HEK293T (cell line): ENCODE results near the gene TBX5.

Experiments used
- ARNT ChIP-seq: fragments of 450-650 bp; IDR thresholded peaks from 2 replicates; pipeline ENCODE4 v1.6.1; 2017; ENCODE audit warnings: mild to moderate bottlenecking
- BHLHE40 ChIP-seq: fragments of 450-650 bp; IDR thresholded peaks from 2 replicates; pipeline ENCODE4 v1.6.1; 2016; ENCODE audit warnings: mild to moderate bottlenecking, moderate library complexity, borderline replicate concordance
- CTBP1 ChIP-seq: fragments of 450-650 bp; IDR thresholded peaks from 2 replicates; pipeline ENCODE4 v1.6.1; 2016; ENCODE audit warnings: borderline replicate concordance
- FOXA1 ChIP-seq: fragments of 450-650 bp; IDR thresholded peaks from 2 replicates; pipeline ENCODE4 v1.6.1; 2016; ENCODE audit warnings: mild to moderate bottlenecking
- FOXK2 ChIP-seq: fragments of 450-650 bp; IDR thresholded peaks from 2 replicates; pipeline ENCODE4 v1.6.1; 2016; ENCODE audit warnings: mild to moderate bottlenecking
- FOXM1 ChIP-seq: fragments of 450-650 bp; IDR thresholded peaks from 2 replicates; pipeline ENCODE4 v1.6.1; 2017; ENCODE audit warnings: mild to moderate bottlenecking, borderline replicate concordance
- HDGF ChIP-seq: fragments of 450-650 bp; IDR thresholded peaks from 2 replicates; pipeline ENCODE4 v1.6.1; 2017; ENCODE audit warnings: antibody characterized with exemption, borderline replicate concordance
- LEF1 ChIP-seq: fragments of 450-650 bp; IDR thresholded peaks from 2 replicates; pipeline ENCODE4 v1.6.1; 2017; ENCODE audit warnings: mild to moderate bottlenecking, borderline replicate concordance
- PKNOX1 ChIP-seq: fragments of 450-650 bp; IDR thresholded peaks from 2 replicates; pipeline ENCODE4 v1.6.1; 2016
- SP1 ChIP-seq: fragments of 450-650 bp; IDR thresholded peaks from 2 replicates; pipeline ENCODE4 v1.6.1; 2017
- SUZ12 ChIP-seq: fragments of 450-650 bp; IDR thresholded peaks from 2 replicates; pipeline ENCODE4 v1.6.1; 2016; ENCODE audit warnings: mild to moderate bottlenecking
- TARDBP ChIP-seq: fragments of 450-650 bp; IDR thresholded peaks from 2 replicates; pipeline ENCODE4 v1.6.1; 2016
- ZNF384 ChIP-seq: fragments of 450-650 bp; IDR thresholded peaks from 2 replicates; pipeline ENCODE4 v1.6.1; 2016

- TF ChIP-seq TARDBP (no peak), LEF1 (no peak), SUZ12 (no peak), SP1 (no peak), FOXA1 (no peak), ARNT (no peak), CTBP1 (no peak), PKNOX1 (no peak), BHLHE40 (no peak), FOXK2 (no peak), ZNF384 (no peak), FOXM1 (no peak), HDGF (no peak)
These were observed 66.3 kb downstream of the TBX5 start for GRCh38 chr12:114339626-114340025.
